ENCODE measurements around the gene METTL8.
A peak's percentile ranks its signal among the peaks of the same experiment; 100 is the strongest.
"Not testable (repeated sequence)": the region's sequence is repeated elsewhere in the genome, so short reads cannot be mapped to it uniquely, and the experiment has no call there.

The METTL8 gene

GRCh38 chr2:171320208-171320621, 113.6 kb downstream of the METTL8 start:
- Histone ChIP-seq H3K27ac (ENCODE audit: low read depth, low read length) (peak overlapping the region; percentile 98), H3K9ac (ENCODE audit: low read depth, low read length) (no peak overlapping the region), H3K9me3 (ENCODE audit: control insufficient read depth, insufficient read depth, low read length) (no peaks in the 10 kb centered on the region), H3K36me3 (ENCODE audit: control insufficient read depth, insufficient read depth, low read length) (0 out of 2 replicates have a peak, but pooled peaks cover 5% of the 10 kb centered on the region), H3K4me1 (ENCODE audit: control insufficient read depth, insufficient read depth, low read length) (peaks cover 68% of the 10 kb centered on the region), H3K27me3 (ENCODE audit: control insufficient read depth, insufficient read depth, low read length) (no peaks in the 10 kb centered on the region), H3K4me3 (ENCODE audit: low read depth, low read length) (no peak overlapping the region)

GRCh38 chr2:171319164-171319810, 114.5 kb downstream of the METTL8 start:
- H3K27me3 ChIP-seq (ENCODE audit: control insufficient read depth, insufficient read depth, low read length): no peaks in the 10 kb centered on the region
- peak overlapping the region; percentile 98 for H3K27ac ChIP-seq (ENCODE audit: low read depth, low read length)
- no peaks in the 10 kb centered on the region for H3K9me3 ChIP-seq (ENCODE audit: control insufficient read depth, insufficient read depth, low read length)
- H3K4me3 ChIP-seq (ENCODE audit: low read depth, low read length): peak overlapping the region; percentile 36; the same call in 1 of the 2 replicates
- H3K36me3 ChIP-seq (ENCODE audit: control insufficient read depth, insufficient read depth, low read length): 0 out of 2 replicates have a peak, but pooled peaks cover 5% of the 10 kb centered on the region
- peak overlapping the region; percentile 75 for H3K9ac ChIP-seq (ENCODE audit: low read depth, low read length)
- H3K4me1 ChIP-seq (ENCODE audit: control insufficient read depth, insufficient read depth, low read length): peaks cover 74% of the 10 kb centered on the region

- Histone ChIP-seq H3K9ac (ENCODE audit: low read depth, low read length) (peak overlapping the region; percentile 75), H3K27ac (ENCODE audit: low read depth, low read length) (peak overlapping the region; percentile 98), H3K9me3 (ENCODE audit: control insufficient read depth, insufficient read depth, low read length) (peaks cover 5% of the 10 kb centered on the region; the same call in 1 of the 2 replicates), H3K4me1 (ENCODE audit: control insufficient read depth, insufficient read depth, low read length) (peaks cover 67% of the 10 kb centered on the region), H3K36me3 (ENCODE audit: control insufficient read depth, insufficient read depth, low read length) (0 out of 2 replicates have a peak, but pooled peaks cover 5% of the 10 kb centered on the region), H3K27me3 (ENCODE audit: control insufficient read depth, insufficient read depth, low read length) (no peaks in the 10 kb centered on the region), H3K4me3 (ENCODE audit: low read depth, low read length) (peak overlapping the region; percentile 36; the same call in 1 of the 2 replicates)
These were observed 115.3 kb downstream of the METTL8 start for GRCh38 chr2:171318463-171318934.

- Histone ChIP-seq H3K9me3 (ENCODE audit: control insufficient read depth, insufficient read depth, low read length) (peaks cover 8% of the 10 kb centered on the region), H3K36me3 (ENCODE audit: control insufficient read depth, insufficient read depth, low read length) (no peaks in the 10 kb centered on the region), H3K27me3 (ENCODE audit: control insufficient read depth, insufficient read depth, low read length) (no peaks in the 10 kb centered on the region), H3K27ac (ENCODE audit: low read depth, low read length) (peak overlapping the region; percentile 98), H3K4me1 (ENCODE audit: control insufficient read depth, insufficient read depth, low read length) (peaks cover 65% of the 10 kb centered on the region), H3K9ac (ENCODE audit: low read depth, low read length) (peak overlapping the region; percentile 84; the same call in 1 of the 2 replicates), H3K4me3 (ENCODE audit: low read depth, low read length) (no peak overlapping the region)
These were observed 116.2 kb downstream of the METTL8 start for GRCh38 chr2:171317492-171318125.

GRCh38 chr2:171316755-171317337, 116.9 kb downstream of the METTL8 start:
- Histone ChIP-seq H3K4me3 (ENCODE audit: low read depth, low read length) (peak overlapping the region; percentile 18), H3K27ac (ENCODE audit: low read depth, low read length) (peak overlapping the region; percentile 98), H3K36me3 (ENCODE audit: control insufficient read depth, insufficient read depth, low read length) (no peaks in the 10 kb centered on the region), H3K9ac (ENCODE audit: low read depth, low read length) (peak overlapping the region; percentile 84), H3K9me3 (ENCODE audit: control insufficient read depth, insufficient read depth, low read length) (peaks cover 16% of the 10 kb centered on the region), H3K4me1 (ENCODE audit: control insufficient read depth, insufficient read depth, low read length) (peaks cover 65% of the 10 kb centered on the region), H3K27me3 (ENCODE audit: control insufficient read depth, insufficient read depth, low read length) (no peaks in the 10 kb centered on the region)

- H3K27ac ChIP-seq (ENCODE audit: low read depth, low read length): peak overlapping the region; percentile 98
- H3K9ac ChIP-seq (ENCODE audit: low read depth, low read length): peak overlapping the region; percentile 84
- peak overlapping the region; percentile 31 for H3K4me3 ChIP-seq (ENCODE audit: low read depth, low read length)
- H3K36me3 ChIP-seq (ENCODE audit: control insufficient read depth, insufficient read depth, low read length): no peaks in the 10 kb centered on the region
- H3K4me1 ChIP-seq (ENCODE audit: control insufficient read depth, insufficient read depth, low read length): peaks cover 65% of the 10 kb centered on the region
- H3K9me3 ChIP-seq (ENCODE audit: control insufficient read depth, insufficient read depth, low read length): peaks cover 21% of the 10 kb centered on the region
- H3K27me3 ChIP-seq (ENCODE audit: control insufficient read depth, insufficient read depth, low read length): no peaks in the 10 kb centered on the region
These were observed 117.6 kb downstream of the METTL8 start for GRCh38 chr2:171316220-171316619.

- Histone ChIP-seq H3K9ac (ENCODE audit: low read depth, low read length) (peak overlapping the region; percentile 84), H3K4me3 (ENCODE audit: low read depth, low read length) (peak overlapping the region; percentile 31; the same call in 1 of the 2 replicates), H3K36me3 (ENCODE audit: control insufficient read depth, insufficient read depth, low read length) (no peaks in the 10 kb centered on the region), H3K4me1 (ENCODE audit: control insufficient read depth, insufficient read depth, low read length) (peaks cover 62% of the 10 kb centered on the region), H3K9me3 (ENCODE audit: control insufficient read depth, insufficient read depth, low read length) (peaks cover 25% of the 10 kb centered on the region), H3K27me3 (ENCODE audit: control insufficient read depth, insufficient read depth, low read length) (no peaks in the 10 kb centered on the region), H3K27ac (ENCODE audit: low read depth, low read length) (peak overlapping the region; percentile 98)
These were observed 118.0 kb downstream of the METTL8 start for GRCh38 chr2:171315781-171316180.

- not testable (repeated sequence) for H3K4me3 ChIP-seq (ENCODE audit: low read depth, low read length); H3K36me3 ChIP-seq (ENCODE audit: control insufficient read depth, insufficient read depth, low read length); H3K9ac ChIP-seq (ENCODE audit: low read depth, low read length); H3K27me3 ChIP-seq (ENCODE audit: control insufficient read depth, insufficient read depth, low read length); H3K27ac ChIP-seq (ENCODE audit: low read depth, low read length)
- Histone ChIP-seq H3K9me3 (ENCODE audit: control insufficient read depth, insufficient read depth, low read length) (peaks cover 27% of the 10 kb centered on the region), H3K4me1 (ENCODE audit: control insufficient read depth, insufficient read depth, low read length) (peaks cover 26% of the 10 kb centered on the region)
These were observed 121.6 kb downstream of the METTL8 start for GRCh38 chr2:171312182-171312581.

GRCh38 chr2:171311589-171311988, 122.2 kb downstream of the METTL8 start:
- H3K4me3 ChIP-seq (ENCODE audit: low read depth, low read length); H3K36me3 ChIP-seq (ENCODE audit: control insufficient read depth, insufficient read depth, low read length); H3K27ac ChIP-seq (ENCODE audit: low read depth, low read length); H3K27me3 ChIP-seq (ENCODE audit: control insufficient read depth, insufficient read depth, low read length); H3K9ac ChIP-seq (ENCODE audit: low read depth, low read length): not testable (repeated sequence)
- Histone ChIP-seq H3K9me3 (ENCODE audit: control insufficient read depth, insufficient read depth, low read length) (peaks cover 27% of the 10 kb centered on the region), H3K4me1 (ENCODE audit: control insufficient read depth, insufficient read depth, low read length) (peaks cover 21% of the 10 kb centered on the region)

- Histone ChIP-seq H3K36me3 (ENCODE audit: control insufficient read depth, insufficient read depth, low read length) (no peaks in the 10 kb centered on the region), H3K4me1 (ENCODE audit: control insufficient read depth, insufficient read depth, low read length) (peaks cover 16% of the 10 kb centered on the region), H3K4me3 (ENCODE audit: low read depth, low read length) (no peak overlapping the region), H3K27ac (ENCODE audit: low read depth, low read length) (no peak overlapping the region), H3K9ac (ENCODE audit: low read depth, low read length) (no peak overlapping the region), H3K9me3 (ENCODE audit: control insufficient read depth, insufficient read depth, low read length) (peaks cover 27% of the 10 kb centered on the region), H3K27me3 (ENCODE audit: control insufficient read depth, insufficient read depth, low read length) (no peaks in the 10 kb centered on the region)
These were observed 122.9 kb downstream of the METTL8 start for GRCh38 chr2:171310889-171311288.
